Measurements from ENCODE around the gene ATRN.

- no peak for TF ChIP-seq CTCF (conservative IDR thresholded peaks at IDR 0.05 in 1 of 2, IDR thresholded peaks at IDR 0.05 in 1 of 2; ENCODE audit: extremely low read depth in 1 of 2, insufficient read depth in 1 of 2, low read depth in 1 of 2, low read length in 2 of 2)
- TF ChIP-seq EZH2 (IDR thresholded peaks at IDR 0.05; ENCODE audit: borderline replicate concordance, low read length) = no peak
Measured at GRCh38 chr20:3560162-3560561, 89.3 kb downstream of the ATRN start.
